HEK293T (cell line): ENCODE measurements around the gene CNNM2.

Source experiments
- BHLHE40 ChIP-seq: fragments of 450-650 bp; IDR thresholded peaks from 2 replicates; pipeline ENCODE4 v1.6.1; 2016; ENCODE audit warnings: mild to moderate bottlenecking, moderate library complexity, borderline replicate concordance
- CTBP1 ChIP-seq: fragments of 450-650 bp; IDR thresholded peaks from 2 replicates; pipeline ENCODE4 v1.6.1; 2016; ENCODE audit warnings: borderline replicate concordance
- ELF4 ChIP-seq: fragments of 450-650 bp; IDR thresholded peaks from 2 replicates; pipeline ENCODE4 v1.6.1; 2017; ENCODE audit warnings: antibody characterized with exemption
- FOXK2 ChIP-seq: fragments of 450-650 bp; IDR thresholded peaks from 2 replicates; pipeline ENCODE4 v1.6.1; 2016; ENCODE audit warnings: mild to moderate bottlenecking
- SP1 ChIP-seq: fragments of 450-650 bp; IDR thresholded peaks from 2 replicates; pipeline ENCODE4 v1.6.1; 2017
- SUZ12 ChIP-seq: fragments of 450-650 bp; IDR thresholded peaks from 2 replicates; pipeline ENCODE4 v1.6.1; 2016; ENCODE audit warnings: mild to moderate bottlenecking
- TARDBP ChIP-seq: fragments of 450-650 bp; IDR thresholded peaks from 2 replicates; pipeline ENCODE4 v1.6.1; 2016

DNA sequence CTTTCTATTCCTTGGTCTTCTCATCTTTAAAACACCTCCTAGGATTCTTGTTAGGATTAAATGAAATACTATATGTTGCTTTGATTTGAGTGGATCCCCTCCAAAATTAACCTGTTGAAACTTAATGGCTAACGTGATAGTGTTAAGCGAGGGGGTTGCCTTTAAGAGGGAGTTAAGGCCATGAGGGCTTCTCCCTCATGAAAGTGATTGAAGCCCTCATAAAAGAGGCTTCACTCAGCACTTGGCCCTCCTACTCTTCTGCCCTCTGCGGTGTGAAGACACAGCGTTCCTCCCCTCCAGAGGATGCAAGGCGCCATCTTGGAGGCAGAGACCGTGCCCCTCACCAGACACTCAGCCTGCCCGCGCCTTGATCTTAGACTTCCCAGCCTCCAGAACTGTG is 46.6 kb downstream of the CNNM2 start:
- TF ChIP-seq CTBP1, result no peak
- no peak for TF ChIP-seq BHLHE40
- TF ChIP-seq TARDBP, result no peak
- no peak for TF ChIP-seq SUZ12
- no peak for TF ChIP-seq FOXK2
- TF ChIP-seq SP1, result no peak
- no peak for TF ChIP-seq ELF4
